ENCODE results near the gene HSP90B1. TPM values are rescaled to one million over a fixed set of nuclear protein-coding genes. Genes with fewer than 3 reads are reported as not detected.

HSP90B1 gene
- total and polyA plus RNA-seq, 2 of the 13 experiments (the other 11 are each of a cell fraction or from before 2014, with no cell fraction given), result 800 to 954 TPM

DNA sequence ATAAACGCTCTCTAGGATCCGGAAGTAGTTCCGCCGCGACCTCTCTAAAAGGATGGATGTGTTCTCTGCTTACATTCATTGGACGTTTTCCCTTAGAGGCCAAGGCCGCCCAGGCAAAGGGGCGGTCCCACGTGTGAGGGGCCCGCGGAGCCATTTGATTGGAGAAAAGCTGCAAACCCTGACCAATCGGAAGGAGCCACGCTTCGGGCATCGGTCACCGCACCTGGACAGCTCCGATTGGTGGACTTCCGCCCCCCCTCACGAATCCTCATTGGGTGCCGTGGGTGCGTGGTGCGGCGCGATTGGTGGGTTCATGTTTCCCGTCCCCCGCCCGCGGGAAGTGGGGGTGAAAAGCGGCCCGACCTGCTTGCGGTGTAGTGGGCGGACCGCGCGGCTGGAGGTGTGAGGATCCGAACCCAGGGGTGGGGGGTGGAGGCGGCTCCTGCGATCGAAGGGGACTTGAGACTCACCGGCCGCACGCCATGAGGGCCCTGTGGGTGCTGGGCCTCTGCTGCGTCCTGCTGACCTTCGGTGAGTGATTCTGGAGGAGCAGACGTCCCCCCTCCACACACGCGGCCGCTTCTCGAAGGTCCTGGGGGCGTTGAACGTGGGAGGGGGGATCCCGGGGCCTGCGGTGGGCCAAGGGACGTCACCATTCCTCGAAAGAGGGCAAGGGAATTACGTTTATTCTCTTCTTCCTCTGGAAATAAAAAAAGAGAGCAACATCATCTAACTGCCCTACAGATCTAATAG, at the start of gene HSP90B1 (continued):
- TF ChIP-seq, protein P1, sequence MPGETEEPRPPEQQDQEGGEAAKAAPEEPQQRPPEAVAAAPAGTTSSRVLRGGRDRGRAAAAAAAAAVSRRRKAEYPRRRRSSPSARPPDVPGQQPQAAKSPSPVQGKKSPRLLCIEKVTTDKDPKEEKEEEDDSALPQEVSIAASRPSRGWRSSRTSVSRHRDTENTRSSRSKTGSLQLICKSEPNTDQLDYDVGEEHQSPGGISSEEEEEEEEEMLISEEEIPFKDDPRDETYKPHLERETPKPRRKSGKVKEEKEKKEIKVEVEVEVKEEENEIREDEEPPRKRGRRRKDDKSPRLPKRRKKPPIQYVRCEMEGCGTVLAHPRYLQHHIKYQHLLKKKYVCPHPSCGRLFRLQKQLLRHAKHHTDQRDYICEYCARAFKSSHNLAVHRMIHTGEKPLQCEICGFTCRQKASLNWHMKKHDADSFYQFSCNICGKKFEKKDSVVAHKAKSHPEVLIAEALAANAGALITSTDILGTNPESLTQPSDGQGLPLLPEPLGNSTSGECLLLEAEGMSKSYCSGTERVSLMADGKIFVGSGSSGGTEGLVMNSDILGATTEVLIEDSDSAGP (CRISPR knock-in tag; IDR thresholded peaks at IDR 0.05; ENCODE audit: borderline replicate concordance), result peak; percentile 65
- TF ChIP-seq SP2 (CRISPR knock-in tag; IDR thresholded peaks at IDR 0.05) (peak; percentile 83), ZNF317 (CRISPR knock-in tag; IDR thresholded peaks at IDR 0.05) (no peak), PHF21A (CRISPR knock-in tag; IDR thresholded peaks at IDR 0.05) (peak; percentile 80), SOX6 (IDR thresholded peaks at IDR 0.05) (no peak), SOX6 (CRISPR knock-in tag; IDR thresholded peaks at IDR 0.05) (peak; percentile 72), ZMYM3 (CRISPR knock-in tag; IDR thresholded peaks at IDR 0.05) (no peak), CEBPB (IDR thresholded peaks at IDR 0.05; ENCODE audit: borderline replicate concordance, low read depth, low read length) (no peak), ZNF660 (CRISPR knock-in tag; IDR thresholded peaks at IDR 0.05; ENCODE audit: borderline replicate concordance, low read depth) (no peak), ZNF510 (CRISPR knock-in tag; IDR thresholded peaks at IDR 0.05; ENCODE audit: low read depth) (no peak), ZNF841 (CRISPR knock-in tag; IDR thresholded peaks at IDR 0.05; ENCODE audit: borderline replicate concordance) (0 out of 2 replicates have a peak, but pooled peaks have one; percentile 39), ARNTL (CRISPR knock-in tag; IDR thresholded peaks at IDR 0.05) (peak; percentile 69; the same call in 1 of the 2 replicates), AHR (CRISPR knock-in tag; IDR thresholded peaks at IDR 0.05) (no peak), MAFG (CRISPR knock-in tag; IDR thresholded peaks at IDR 0.05) (no peak), RBM22 (optimal IDR thresholded peaks at IDR 0.05; ENCODE audit: low read length) (no peak), ZFY (CRISPR knock-in tag; IDR thresholded peaks at IDR 0.05) (peak; percentile 90), ZNF781 (CRISPR knock-in tag; IDR thresholded peaks at IDR 0.05; ENCODE audit: borderline replicate concordance, not compliant biosample characterization) (peak; percentile 93), ZC3H13 (CRISPR knock-in tag; IDR thresholded peaks at IDR 0.05) (peak; percentile 86; the same call in 1 of the 2 replicates)
- TF ChIP-seq, protein P2, sequence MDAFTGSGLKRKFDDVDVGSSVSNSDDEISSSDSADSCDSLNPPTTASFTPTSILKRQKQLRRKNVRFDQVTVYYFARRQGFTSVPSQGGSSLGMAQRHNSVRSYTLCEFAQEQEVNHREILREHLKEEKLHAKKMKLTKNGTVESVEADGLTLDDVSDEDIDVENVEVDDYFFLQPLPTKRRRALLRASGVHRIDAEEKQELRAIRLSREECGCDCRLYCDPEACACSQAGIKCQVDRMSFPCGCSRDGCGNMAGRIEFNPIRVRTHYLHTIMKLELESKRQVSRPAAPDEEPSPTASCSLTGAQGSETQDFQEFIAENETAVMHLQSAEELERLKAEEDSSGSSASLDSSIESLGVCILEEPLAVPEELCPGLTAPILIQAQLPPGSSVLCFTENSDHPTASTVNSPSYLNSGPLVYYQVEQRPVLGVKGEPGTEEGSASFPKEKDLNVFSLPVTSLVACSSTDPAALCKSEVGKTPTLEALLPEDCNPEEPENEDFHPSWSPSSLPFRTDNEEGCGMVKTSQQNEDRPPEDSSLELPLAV (CRISPR knock-in tag; conservative IDR thresholded peaks at IDR 0.05; ENCODE audit: low read depth), result no peak
- TF ChIP-seq, protein P3, sequence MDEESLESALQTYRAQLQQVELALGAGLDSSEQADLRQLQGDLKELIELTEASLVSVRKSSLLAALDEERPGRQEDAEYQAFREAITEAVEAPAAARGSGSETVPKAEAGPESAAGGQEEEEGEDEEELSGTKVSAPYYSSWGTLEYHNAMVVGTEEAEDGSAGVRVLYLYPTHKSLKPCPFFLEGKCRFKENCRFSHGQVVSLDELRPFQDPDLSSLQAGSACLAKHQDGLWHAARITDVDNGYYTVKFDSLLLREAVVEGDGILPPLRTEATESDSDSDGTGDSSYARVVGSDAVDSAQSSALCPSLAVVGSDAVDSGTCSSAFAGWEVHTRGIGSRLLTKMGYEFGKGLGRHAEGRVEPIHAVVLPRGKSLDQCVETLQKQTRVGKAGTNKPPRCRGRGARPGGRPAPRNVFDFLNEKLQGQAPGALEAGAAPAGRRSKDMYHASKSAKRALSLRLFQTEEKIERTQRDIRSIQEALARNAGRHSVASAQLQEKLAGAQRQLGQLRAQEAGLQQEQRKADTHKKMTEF (CRISPR knock-in tag; IDR thresholded peaks at IDR 0.05), result peak; percentile 79; the same call in 1 of the 2 replicates
- TF ChIP-seq, protein P4, sequence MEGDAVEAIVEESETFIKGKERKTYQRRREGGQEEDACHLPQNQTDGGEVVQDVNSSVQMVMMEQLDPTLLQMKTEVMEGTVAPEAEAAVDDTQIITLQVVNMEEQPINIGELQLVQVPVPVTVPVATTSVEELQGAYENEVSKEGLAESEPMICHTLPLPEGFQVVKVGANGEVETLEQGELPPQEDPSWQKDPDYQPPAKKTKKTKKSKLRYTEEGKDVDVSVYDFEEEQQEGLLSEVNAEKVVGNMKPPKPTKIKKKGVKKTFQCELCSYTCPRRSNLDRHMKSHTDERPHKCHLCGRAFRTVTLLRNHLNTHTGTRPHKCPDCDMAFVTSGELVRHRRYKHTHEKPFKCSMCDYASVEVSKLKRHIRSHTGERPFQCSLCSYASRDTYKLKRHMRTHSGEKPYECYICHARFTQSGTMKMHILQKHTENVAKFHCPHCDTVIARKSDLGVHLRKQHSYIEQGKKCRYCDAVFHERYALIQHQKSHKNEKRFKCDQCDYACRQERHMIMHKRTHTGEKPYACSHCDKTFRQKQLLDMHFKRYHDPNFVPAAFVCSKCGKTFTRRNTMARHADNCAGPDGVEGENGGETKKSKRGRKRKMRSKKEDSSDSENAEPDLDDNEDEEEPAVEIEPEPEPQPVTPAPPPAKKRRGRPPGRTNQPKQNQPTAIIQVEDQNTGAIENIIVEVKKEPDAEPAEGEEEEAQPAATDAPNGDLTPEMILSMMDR (CRISPR knock-in tag; IDR thresholded peaks at IDR 0.05), result no peak
